Karpas-422 (cell line): ENCODE measurements around the gene IGFALS. TPM values are rescaled to one million over a fixed set of nuclear protein-coding genes. Genes with fewer than 3 reads are reported as not detected.

Experiments
- total RNA-seq: library from RNA; depleted of rRNA; stranded (reverse); fragments of >200 nt; shearing (Covaris generic); gene quantifications from 2 replicates; pipeline ENCODE4 v1.2.3, GENCODE V29; 2014; ENCODE audit warnings: low replicate concordance; rRNA removed

Gene IGFALS
- total RNA-seq, 1 experiment from 2014 or later: not detected

Other genes starting within 250 kb of the IGFALS start
- 13.6 and 16.1 TPM in 2 replicates for gene IFT140, start 181.6 kb downstream of the IGFALS start, total RNA-seq
- 7.6 TPM in 2 replicates for gene CRAMP1, start 181.3 kb downstream of the IGFALS start, total RNA-seq
- 26.2 and 35.6 TPM in 2 replicates for gene JPT2, start 115.4 kb downstream of the IGFALS start, total RNA-seq
- 59.2 and 82.4 TPM in 2 replicates for gene MAPK8IP3, start 87.5 kb downstream of the IGFALS start, total RNA-seq
- gene NME3, start 22.2 kb downstream of the IGFALS start, total RNA-seq: 35.9 and 83.0 TPM in 2 replicates
- 7.7 and 27.2 TPM in 2 replicates for gene EME2, start 20.9 kb downstream of the IGFALS start, total RNA-seq
- 101 and 177 TPM in 2 replicates for gene MRPS34, start 20.6 kb downstream of the IGFALS start, total RNA-seq
- 38.5 and 73.9 TPM in 2 replicates for gene SPSB3, start 11.1 kb downstream of the IGFALS start, total RNA-seq
- 35.9 and 66.3 TPM in 2 replicates for gene NUBP2, start 10.7 kb downstream of the IGFALS start, total RNA-seq
- gene HAGH, start 33.1 kb upstream of the IGFALS start, total RNA-seq: 38.4 and 126 TPM in 2 replicates
- gene FAHD1, start 33.5 kb upstream of the IGFALS start, total RNA-seq: 12.6 and 24.6 TPM in 2 replicates
- gene MEIOB, start 78.5 kb upstream of the IGFALS start, total RNA-seq: not detected in 2 replicates
- not detected in 2 replicates for gene HS3ST6, start 124.7 kb upstream of the IGFALS start, total RNA-seq
- 4.8 and 18.1 TPM in 2 replicates for gene MSRB1, start 149.5 kb upstream of the IGFALS start, total RNA-seq
- not detected in 2 replicates for gene RPL3L, start 161.0 kb upstream of the IGFALS start, total RNA-seq
- 288 and 537 TPM in 2 replicates for gene NDUFB10, start 165.8 kb upstream of the IGFALS start, total RNA-seq
- gene RPS2, start 171.1 kb upstream of the IGFALS start, total RNA-seq: 3,837 and 4,799 TPM in 2 replicates
- not detected in 2 replicates for gene RNF151, start 173.2 kb upstream of the IGFALS start, total RNA-seq
- gene TBL3, start 178.3 kb upstream of the IGFALS start, total RNA-seq: 25.4 and 48.6 TPM in 2 replicates
- not detected in 2 replicates for gene NOXO1, start 187.8 kb upstream of the IGFALS start, total RNA-seq
- 17.0 and 43.8 TPM in 2 replicates for gene GFER, start 190.5 kb upstream of the IGFALS start, total RNA-seq
- gene SYNGR3, start 196.3 kb upstream of the IGFALS start, total RNA-seq: 5.3 and 16.3 TPM in 2 replicates
- 12.6 and 20.5 TPM in 2 replicates for gene ZNF598, start 216.1 kb upstream of the IGFALS start, total RNA-seq
- 3.0 TPM in 1 of 2 replicates, not detected in the other for gene NPW, start 226.1 kb upstream of the IGFALS start, total RNA-seq
- not detected in 2 replicates for gene NHERF2, start 233.2 kb upstream of the IGFALS start, total RNA-seq